Loucy (cell line): ENCODE measurements around the gene CEP57.

Experiments
- H2AFZ ChIP-seq: fragments of 200-600 bp; sonication (generic); 2 replicates; pipeline ENCODE4 v1.6.0; 2016; ENCODE audit warnings: antibody characterized with exemption, mild to moderate bottlenecking, low read length, moderate library complexity
- H3F3A ChIP-seq: fragments of 200-600 bp; 2 replicates; pipeline ENCODE4 v1.6.0; 2016; ENCODE audit warnings: antibody characterized with exemption, low read depth, mild to moderate bottlenecking
- H3K27me3 ChIP-seq: fragments of 200-600 bp; sonication (generic); 2 replicates; pipeline ENCODE4 v1.6.1; 2014; ENCODE audit warnings: low read length, mild to moderate bottlenecking; ENCODE audit not compliant: insufficient read depth, poor library complexity, severe bottlenecking
- H3K36me3 ChIP-seq: fragments of 200-600 bp; sonication (generic); 2 replicates; pipeline ENCODE4 v1.6.1; 2016; ENCODE audit warnings: low read length; ENCODE audit not compliant: insufficient read depth
- H3K4me1 ChIP-seq: fragments of 200-600 bp; sonication (generic); 2 replicates; pipeline ENCODE4 v1.5.1; 2014; ENCODE audit warnings: low read length, mild to moderate bottlenecking; ENCODE audit not compliant: insufficient read depth, poor library complexity, severe bottlenecking
- H3K4me2 ChIP-seq: fragments of 200-600 bp; sonication (generic); 2 replicates; pipeline ENCODE4 v1.6.0; 2014; ENCODE audit warnings: antibody characterized with exemption, low read length, low read depth, mild to moderate bottlenecking; ENCODE audit not compliant: poor library complexity, severe bottlenecking
- H3K4me3 ChIP-seq: fragments of 200-600 bp; sonication (generic); 2 replicates; pipeline ENCODE4 v1.5.1; 2014; ENCODE audit warnings: low read length, mild to moderate bottlenecking, mixed read lengths; ENCODE audit not compliant: poor library complexity, severe bottlenecking
- H3K79me2 ChIP-seq: fragments of 200-600 bp; sonication (generic); 2 replicates; pipeline ENCODE4 v1.6.1; 2014; ENCODE audit warnings: low read length; ENCODE audit not compliant: insufficient read depth
- H3K9ac ChIP-seq: fragments of 200-600 bp; sonication (generic); 2 replicates; pipeline ENCODE4 v1.6.0; 2014; ENCODE audit warnings: mild to moderate bottlenecking, low read depth, low read length, moderate library complexity; ENCODE audit not compliant: poor library complexity, severe bottlenecking
- H3K9me2 ChIP-seq: fragments of 200-600 bp; sonication (generic); replicated peaks from 2 replicates; pipeline ENCODE4 v1.6.1; 2016; ENCODE audit warnings: low read depth, low read length, mixed read lengths
- H3K9me3 ChIP-seq: fragments of 200-600 bp; sonication (generic); 2 replicates; pipeline ENCODE4 v1.6.1; 2014; ENCODE audit warnings: mild to moderate bottlenecking, antibody characterized with exemption, low read length, low read depth; ENCODE audit not compliant: insufficient read depth
- H4K20me1 ChIP-seq: fragments of 200-600 bp; sonication (generic); 2 replicates; pipeline ENCODE4 v1.6.0; 2014; ENCODE audit warnings: antibody characterized with exemption, low read length, mild to moderate bottlenecking; ENCODE audit not compliant: insufficient read depth, poor library complexity, severe bottlenecking
- CTCF ChIP-seq: fragments of 200-600 bp; sonication (generic); conservative IDR thresholded peaks from 2 replicates; pipeline ENCODE4 v1.5.1; 2014; ENCODE audit warnings: mild to moderate bottlenecking, antibody characterized with exemption, low read length
- EZH2phosphoT487 ChIP-seq: fragments of 200-600 bp; IDR thresholded peaks from 2 replicates; pipeline ENCODE4 v1.6.1; 2018; ENCODE audit warnings: antibody characterized with exemption, mild to moderate bottlenecking, moderate library complexity, borderline replicate concordance

CEP57 gene

GRCh38 chr11:95816037-95816436, 25.7 kb downstream of the CEP57 start:
- no peaks in the 10 kb centered on the region for H3K9me3 ChIP-seq
- H3K79me2 ChIP-seq = no peaks in the 10 kb centered on the region
- no peak overlapping the region for H3K4me3 ChIP-seq
- no peaks in the 10 kb centered on the region for H3F3A ChIP-seq
- no peaks in the 10 kb centered on the region for H3K4me1 ChIP-seq
- H3K9ac ChIP-seq = no peak overlapping the region
- H3K27me3 ChIP-seq = no peaks in the 10 kb centered on the region
- H3K4me2 ChIP-seq = no peak overlapping the region
- TF ChIP-seq CTCF = no peak
- TF ChIP-seq EZH2phosphoT487 = no peak
- no peak overlapping the region for H2AFZ ChIP-seq
- no peaks in the 10 kb centered on the region for H3K9me2 ChIP-seq
- peaks cover 40% of the 10 kb centered on the region; the same call in 1 of the 2 replicates for H3K36me3 ChIP-seq
- H4K20me1 ChIP-seq = no peaks in the 10 kb centered on the region

GRCh38 chr11:95821640-95822039, 31.3 kb downstream of the CEP57 start:
- H3F3A ChIP-seq = no peaks in the 10 kb centered on the region

GRCh38 chr11:95827696-95828095, 37.4 kb downstream of the CEP57 start:
- H3K36me3 ChIP-seq = peaks cover 58% of the 10 kb centered on the region
- TF ChIP-seq EZH2phosphoT487 (no peak), CTCF (no peak)
- no peak overlapping the region for H2AFZ ChIP-seq
- H3K4me2 ChIP-seq = no peak overlapping the region
- H3K79me2 ChIP-seq = no peaks in the 10 kb centered on the region
- H3F3A ChIP-seq = no peaks in the 10 kb centered on the region
- H4K20me1 ChIP-seq = no peaks in the 10 kb centered on the region
- H3K27me3 ChIP-seq = no peaks in the 10 kb centered on the region
- H3K4me1 ChIP-seq = no peaks in the 10 kb centered on the region
- no peak overlapping the region for H3K4me3 ChIP-seq
- H3K9me3 ChIP-seq = no peaks in the 10 kb centered on the region
- no peaks in the 10 kb centered on the region for H3K9me2 ChIP-seq
- no peak overlapping the region for H3K9ac ChIP-seq

More at GRCh38 chr11:95821640-95822039, 31.3 kb downstream of the CEP57 start:
- Histone ChIP-seq H3K4me2 (no peak overlapping the region), H3K36me3 (peaks cover 59% of the 10 kb centered on the region; the same call in 1 of the 2 replicates), H3K4me3 (no peak overlapping the region), H3K4me1 (no peaks in the 10 kb centered on the region), H3K9me2 (no peaks in the 10 kb centered on the region), H3K9me3 (no peaks in the 10 kb centered on the region), H4K20me1 (no peaks in the 10 kb centered on the region), H3K9ac (no peak overlapping the region), H3K27me3 (no peaks in the 10 kb centered on the region), H2AFZ (no peak overlapping the region), H3K79me2 (no peaks in the 10 kb centered on the region)
- TF ChIP-seq CTCF = no peak
- TF ChIP-seq EZH2phosphoT487 = no peak
